GM19351 (cell line): ENCODE data around the gene SPATS2L.

ENCODE experiments used
- ATAC-seq: cut with Tn5 transposase; IDR thresholded peaks from one replicate; pipeline ENCODE4 v1.9.1; 2021; ENCODE audit warnings: mild to moderate bottlenecking, moderate library complexity; ENCODE audit not compliant: unreplicated experiment

The SPATS2L gene

GRCh38 chr2:200405599-200406298 lies 99.3 kb downstream of the SPATS2L start:
- no peak for ATAC-seq

GRCh38 chr2:200406379-200406778 lies 99.9 kb downstream of the SPATS2L start:
- ATAC-seq: peak; percentile 66

- ATAC-seq: no peak
These were observed 102.2 kb downstream of the SPATS2L start for GRCh38 chr2:200408428-200409316.

DNA sequence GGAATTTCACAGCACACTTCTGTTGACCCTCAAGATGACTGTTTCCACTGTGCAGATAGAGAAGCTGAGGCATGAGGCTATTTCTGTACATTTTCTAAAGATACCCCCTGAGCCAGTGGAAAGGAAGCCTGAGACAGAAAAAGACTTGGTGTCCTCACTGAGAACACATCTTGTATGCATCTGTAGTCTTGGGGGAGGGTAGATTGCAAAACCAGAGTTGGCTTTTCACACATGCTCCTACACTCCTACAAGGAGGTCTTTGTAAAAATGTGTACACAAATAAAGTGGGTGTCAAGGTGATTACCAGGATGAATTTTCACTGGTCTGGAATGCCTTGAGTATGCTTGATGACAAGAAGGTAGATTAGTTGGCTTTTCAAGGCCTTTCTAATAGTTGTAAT lies 105.3 kb downstream of the SPATS2L start:
- ATAC-seq: no peak

GRCh38 chr2:200414367-200414766 lies 107.9 kb downstream of the SPATS2L start:
- no peak for ATAC-seq

GRCh38 chr2:200415455-200415854 lies 109.0 kb downstream of the SPATS2L start:
- ATAC-seq: no peak

GRCh38 chr2:200416878-200417277 lies 110.4 kb downstream of the SPATS2L start:
- ATAC-seq: no peak

DNA sequence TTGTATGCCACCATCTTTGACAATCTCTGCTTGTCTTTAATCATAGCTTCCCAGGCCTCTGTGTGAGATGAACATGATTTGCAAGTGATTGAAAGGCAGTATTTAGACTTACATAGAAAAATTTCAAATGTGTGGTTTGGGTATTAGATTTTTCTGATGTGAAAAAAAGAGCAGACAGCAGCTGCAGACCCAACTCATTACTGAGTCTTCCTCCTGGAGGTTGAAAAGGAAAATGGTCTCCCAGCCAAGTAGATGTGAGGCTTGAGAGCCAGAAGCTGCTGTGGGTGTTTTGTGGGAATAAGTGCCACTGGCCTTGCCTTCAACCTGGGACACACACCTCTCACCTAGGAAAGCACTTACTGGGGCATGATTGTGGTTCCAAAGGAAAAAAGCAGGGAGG lies 110.9 kb downstream of the SPATS2L start:
- ATAC-seq: no peak

GRCh38 chr2:200418399-200418798 lies 111.9 kb downstream of the SPATS2L start:
- ATAC-seq: no peak

DNA sequence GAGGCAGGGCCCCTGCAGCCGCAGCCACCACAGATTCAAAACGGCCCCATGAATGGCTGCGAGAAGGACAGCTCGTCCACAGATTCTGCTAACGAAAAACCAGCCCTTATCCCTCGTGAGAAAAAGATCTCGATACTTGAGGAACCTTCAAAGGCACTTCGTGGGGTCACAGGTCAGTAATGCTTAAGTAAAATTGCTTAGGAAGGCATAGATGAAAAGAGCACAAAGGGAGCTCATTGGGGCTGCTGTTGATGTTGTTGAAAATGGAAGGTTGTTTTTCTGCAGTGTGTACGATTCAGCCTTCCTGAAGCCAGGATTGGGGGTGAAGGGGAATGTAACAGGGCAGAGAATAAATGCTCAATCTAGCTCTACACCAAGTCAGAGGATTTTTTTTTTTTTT lies 112.8 kb downstream of the SPATS2L start:
- no peak for ATAC-seq

DNA sequence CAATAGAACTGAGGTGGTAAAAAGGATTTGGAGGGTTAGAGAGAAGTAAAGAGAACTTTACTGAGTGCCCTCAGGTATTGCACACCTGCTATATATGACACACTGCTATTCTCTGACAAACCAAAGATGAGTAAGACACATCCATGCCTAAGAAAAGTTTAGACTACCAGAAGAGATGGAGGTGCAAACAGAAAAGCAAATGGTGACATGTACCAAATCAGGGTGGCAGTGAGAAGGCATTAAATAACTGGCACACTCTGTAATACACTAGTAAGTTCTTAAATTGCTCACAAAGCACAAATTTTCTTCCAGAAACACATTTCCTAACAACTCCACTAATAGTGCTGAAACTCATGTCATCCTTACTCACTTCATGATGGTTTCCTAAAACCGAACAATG lies 114.8 kb downstream of the SPATS2L start:
- ATAC-seq: no peak

DNA sequence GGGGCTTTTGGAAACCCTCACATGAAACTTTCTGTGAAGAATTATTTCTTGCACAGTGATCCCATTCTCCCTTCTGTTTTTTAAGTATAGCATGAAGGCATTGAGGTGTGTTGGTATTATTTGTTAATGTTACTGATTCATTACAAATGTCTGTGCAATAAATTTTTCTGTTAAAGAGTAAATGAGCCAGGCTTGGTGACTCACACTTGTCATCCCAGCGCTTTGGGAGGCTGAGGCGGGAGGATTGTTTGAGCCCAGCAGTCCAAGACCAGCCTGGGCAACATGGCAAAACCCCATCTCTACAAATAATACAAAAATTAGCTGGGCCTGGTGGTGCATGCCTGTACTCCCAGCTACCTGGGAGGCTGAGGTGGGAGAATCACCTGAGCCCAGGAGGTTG lies 115.6 kb downstream of the SPATS2L start:
- no peak for ATAC-seq

GRCh38 chr2:200422532-200423261 lies 116.2 kb downstream of the SPATS2L start:
- ATAC-seq: no peak

DNA sequence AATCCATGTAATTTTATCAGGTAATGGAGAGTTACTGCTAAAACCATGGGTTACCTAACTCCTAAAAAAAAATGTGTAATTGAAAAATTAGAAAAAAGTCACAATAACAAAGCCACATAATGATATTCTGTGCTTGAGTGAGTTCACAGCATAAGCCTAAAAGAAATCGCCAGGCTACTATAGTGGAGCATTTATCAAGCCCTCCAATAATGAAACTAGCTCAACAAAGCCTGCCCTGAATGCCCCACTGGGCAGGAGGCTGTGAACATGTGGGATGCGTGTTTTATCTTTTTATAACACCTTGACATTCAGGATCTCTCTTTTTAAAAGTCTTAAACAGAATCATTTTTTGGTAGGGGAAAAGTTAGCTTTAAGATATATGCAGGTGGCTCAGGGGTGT lies 117.0 kb downstream of the SPATS2L start:
- ATAC-seq: no peak

DNA sequence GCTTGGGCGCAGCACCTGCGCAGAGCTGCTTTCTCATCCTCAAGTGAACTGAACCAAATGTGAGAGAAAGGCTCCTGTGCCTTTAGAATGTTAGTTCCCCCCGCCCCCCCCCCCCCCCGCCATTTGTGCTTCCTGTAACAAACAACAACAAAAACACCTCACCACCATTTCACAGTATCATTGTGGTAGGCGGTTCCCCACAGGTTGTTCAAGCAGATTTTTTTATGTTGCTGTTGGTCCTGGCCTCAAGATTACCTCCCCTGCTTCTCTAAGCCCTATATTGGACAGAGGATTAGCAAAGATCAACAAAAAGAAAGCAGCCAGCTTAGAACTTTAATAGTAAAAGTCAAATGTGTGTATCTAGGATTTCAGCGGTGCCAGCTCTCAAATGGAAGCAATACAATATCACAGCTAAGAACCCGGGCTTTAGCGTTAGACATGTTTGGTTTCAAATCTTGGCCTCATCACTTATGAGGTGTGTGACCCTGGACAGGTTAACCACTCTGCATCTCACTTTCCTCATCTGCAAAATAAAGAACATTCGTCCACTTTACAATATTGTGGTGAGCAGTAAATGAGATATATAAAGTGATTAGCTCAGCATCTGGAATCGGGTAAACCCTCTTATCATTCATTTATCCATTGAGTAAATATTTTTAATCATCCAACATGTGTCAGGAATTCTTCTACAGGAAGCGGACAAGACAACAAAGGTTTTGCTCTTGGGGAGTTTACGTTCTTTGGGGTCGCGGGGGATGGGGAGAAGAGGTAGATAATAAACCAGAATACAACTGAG lies 118.7 kb downstream of the SPATS2L start:
- no peak for ATAC-seq

GRCh38 chr2:200426754-200427153 lies 120.3 kb downstream of the SPATS2L start:
- no peak for ATAC-seq

DNA sequence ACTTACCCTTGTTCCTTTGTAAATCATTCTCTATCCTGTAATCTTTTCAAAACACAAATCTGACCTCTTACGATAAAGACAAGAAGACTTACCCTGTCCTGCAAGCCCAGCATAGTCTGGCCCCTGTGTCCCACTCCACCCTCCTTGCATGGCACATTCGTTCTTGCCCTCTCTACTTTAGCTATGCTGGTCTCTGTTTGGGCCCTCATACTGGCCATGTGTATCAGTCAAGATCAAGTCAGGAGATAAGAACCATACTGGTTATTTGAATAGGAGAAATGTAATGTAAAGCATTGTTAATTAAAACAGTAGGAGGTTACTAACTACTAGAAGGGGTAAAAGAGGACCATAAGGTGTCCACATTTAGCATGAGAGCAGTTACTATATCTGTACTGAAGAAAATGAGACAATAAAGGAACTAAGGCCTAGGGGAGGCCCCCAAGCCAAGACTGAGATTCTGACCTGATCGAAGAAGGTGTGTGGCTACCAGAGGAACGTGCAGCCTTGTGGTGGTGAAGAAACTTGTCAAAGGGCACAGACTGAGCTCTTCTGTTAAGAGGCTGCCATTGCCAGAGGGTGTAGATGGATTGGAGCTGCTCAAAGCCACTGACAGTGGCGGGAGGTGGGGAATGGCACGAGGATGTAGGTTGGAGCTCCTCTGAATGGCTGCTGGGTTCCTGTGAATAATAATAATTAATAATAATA lies 122.6 kb downstream of the SPATS2L start:
- peak; percentile 88 for ATAC-seq

GRCh38 chr2:200430017-200430416 lies 123.5 kb downstream of the SPATS2L start:
- ATAC-seq: no peak

DNA sequence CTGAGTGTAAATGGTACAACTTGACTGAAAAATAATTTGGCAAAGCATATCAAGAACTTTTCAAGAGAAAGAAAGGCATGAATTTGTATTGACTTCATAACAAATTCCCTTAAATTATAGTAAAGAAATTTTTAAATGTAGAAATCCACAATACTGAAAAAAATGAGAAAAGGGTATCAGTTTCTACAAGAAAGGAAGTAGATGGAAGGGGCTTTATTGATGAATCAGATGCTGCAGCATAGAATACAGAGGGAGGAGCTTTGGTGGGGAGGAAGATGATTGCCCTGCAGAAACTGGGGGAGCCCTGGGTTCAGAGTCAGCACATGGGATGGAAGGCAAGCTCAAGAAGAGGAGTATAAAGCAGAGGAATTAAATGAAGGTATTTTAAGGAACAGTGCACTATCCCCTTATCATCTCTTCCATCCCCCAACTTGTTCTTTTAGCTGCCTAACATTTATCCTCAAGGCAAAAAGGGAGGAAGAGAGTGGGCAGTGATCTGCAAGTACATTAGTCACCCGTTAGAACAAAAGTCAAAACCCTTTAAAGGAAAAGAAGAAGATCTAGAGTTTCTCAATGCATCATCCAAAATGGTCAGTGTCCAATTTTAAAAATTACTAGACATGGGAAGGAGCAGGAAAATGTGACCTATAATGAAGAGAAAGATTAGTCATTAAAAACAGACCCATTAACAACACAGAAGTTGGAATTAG lies 125.7 kb downstream of the SPATS2L start:
- no peak for ATAC-seq

DNA sequence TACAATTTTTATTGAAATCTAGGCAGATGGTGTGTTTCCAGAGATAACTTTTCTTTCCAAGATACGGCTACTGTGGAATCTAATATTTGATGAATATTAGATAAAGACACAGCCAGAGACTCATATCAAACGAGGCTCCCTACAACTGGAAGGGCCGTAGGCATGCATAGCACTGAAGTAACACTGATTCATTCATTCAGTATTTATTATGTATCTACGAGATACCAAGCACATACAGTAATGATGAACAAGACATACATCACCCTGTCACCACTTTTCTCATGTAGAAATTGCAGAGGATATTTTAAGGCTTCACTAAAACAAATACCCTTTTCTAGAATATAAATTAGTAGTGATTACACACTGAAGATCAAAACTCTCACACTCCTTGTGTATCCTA lies 128.9 kb downstream of the SPATS2L start:
- no peak for ATAC-seq
